K562 (cell line): Measurements from ENCODE around the gene TMEM39B. TPM values are rescaled to one million over a fixed set of nuclear protein-coding genes. Genes with fewer than 3 reads are reported as not detected.

Experiments used
- EP300 ChIP-seq: IDR thresholded peaks from 2 replicates; pipeline ENCODE4 v1.6.1; 2012; ENCODE audit warnings: low read length, improper control_type of control experiment
- EWSR1 ChIP-seq: fragments of 450-650 bp; IDR thresholded peaks from 2 replicates; pipeline ENCODE4 v1.6.1; 2018; ENCODE audit warnings: borderline replicate concordance, mild to moderate bottlenecking, low read depth, moderate library complexity; ENCODE audit not compliant: partially characterized antibody
- HDAC3 ChIP-seq: fragments of 450-650 bp; IDR thresholded peaks from 2 replicates; pipeline ENCODE4 v1.6.1; 2018; ENCODE audit warnings: borderline replicate concordance, mild to moderate bottlenecking, moderate library complexity; ENCODE audit not compliant: partially characterized antibody
- IRF2 ChIP-seq: sonication (generic); formaldehyde crosslinking; IDR thresholded peaks from 2 replicates; pipeline ENCODE4 v1.8.1; 2022; ENCODE audit warnings: mild to moderate bottlenecking, missing genetic modification reagents
- MCM2 ChIP-seq: fragments of 450-650 bp; IDR thresholded peaks from 2 replicates; pipeline ENCODE4 v1.6.1; 2017; ENCODE audit warnings: low read depth, mild to moderate bottlenecking
- MCM7 ChIP-seq, 2 experiments: fragments of 450-650 bp; IDR thresholded peaks; 2 replicates each; pipeline ENCODE4 v1.6.1; 2016 to 2018
- MGA ChIP-seq: fragments of 450-650 bp; IDR thresholded peaks from 2 replicates; pipeline ENCODE4 v1.6.1; 2016; ENCODE audit warnings: mild to moderate bottlenecking, moderate library complexity
- MTF1 ChIP-seq: fragments of 250-450 bp; sonication (Bioruptor Pico); IDR thresholded peaks from 2 replicates; pipeline ENCODE4 v1.9.0; 2021; ENCODE audit warnings: moderate library complexity, mild to moderate bottlenecking, inconsistent platforms, borderline replicate concordance
- NFXL1 ChIP-seq: fragments of 450-650 bp; formaldehyde crosslinking; IDR thresholded peaks from 2 replicates; pipeline ENCODE4 v1.4.0; 2021; ENCODE audit warnings: mild to moderate bottlenecking
- PHF20 ChIP-seq: fragments of 450-650 bp; IDR thresholded peaks from 2 replicates; pipeline ENCODE4 v1.6.1; 2018; ENCODE audit not compliant: partially characterized antibody
- PPARD ChIP-seq: fragments of 250-450 bp; sonication (Bioruptor Pico); IDR thresholded peaks from 2 replicates; pipeline ENCODE4 v1.8.0; 2022; ENCODE audit warnings: inconsistent platforms, mild to moderate bottlenecking, moderate library complexity
- PRMT5 ChIP-seq: sonication (generic); formaldehyde crosslinking; IDR thresholded peaks from 2 replicates; pipeline ENCODE4 v1.5.0; 2020; ENCODE audit warnings: missing genetic modification reagents
- TCF7L2 ChIP-seq: fragments of 150-350 bp; IDR thresholded peaks from 2 replicates; pipeline ENCODE4 v1.6.1; 2016; ENCODE audit warnings: low read depth, mild to moderate bottlenecking, low read length, moderate library complexity
- ZNF280B ChIP-seq: fragments of 250-450 bp; sonication (Bioruptor Pico); IDR thresholded peaks from 2 replicates; pipeline ENCODE4 v1.5.1; 2021; ENCODE audit warnings: mild to moderate bottlenecking
- polyA plus RNA-seq, 8 experiments: library from polyadenylated mRNA; depleted of rRNA in 4 of 8; stranded (reverse) in 5 of 8; unstranded in 3 of 8; fragments of >200 nt; fragmentation: Nextera tagmentation in 2 of 8; fragmentation: Illumina TruSeq in 1 of 8; extraction: Ambion mirVana in 2 of 8; extraction: Trizol in 1 of 8; gene quantifications; 2 replicates each; pipeline versions ENCODE4 v1.2.1 to v1.2.3, GENCODE V29; 2011 to 2014; ENCODE audit warnings: inconsistent platforms in 1 of 8, missing spikeins in 1 of 8
- total RNA-seq, 7 experiments: library from RNA; depleted of rRNA in 6 of 7; stranded (reverse); fragments of >200 nt in 6 of 7; fragmentation: Illumina TruSeq in 2 of 7; extraction: Trizol in 2 of 7; gene quantifications; 2 replicates each; pipeline versions ENCODE4 v1.2.1 to v1.2.3, GENCODE V29; 2011 to 2021; ENCODE audit warnings: low replicate concordance in 1 of 7

Gene TMEM39B
- total and polyA plus RNA-seq, 9 of the 15 experiments (the other 6 are each of a cell fraction or from before 2014, with no cell fraction given), result 0.92 to 28.5 (median 9.7) TPM

GRCh38 chr1:32107742-32108661 lies 35.3 kb downstream of the TMEM39B start, which contains the start of gene KPNA6 (continued):
- TF ChIP-seq ZNF280B (no peak), MTF1 (CRISPR knock-in tag) (no peak), EWSR1 (no peak), PRMT5 (CRISPR knock-in tag) (no peak), EP300 (peak; percentile 44; the same call in 1 of the 2 replicates), PPARD (CRISPR knock-in tag) (no peak), NFXL1 (CRISPR knock-in tag) (no peak), PHF20 (peak; percentile 74), MCM2 (no peak), HDAC3 (no peak), MCM7 (IDR thresholded peaks at IDR 0.05) (peak in 1 of 2 experiments; percentile 85; a peak in 1 of 4 replicates), TCF7L2 (0 out of 2 replicates have a peak, but pooled peaks have one; percentile 26), IRF2 (CRISPR knock-in tag) (no peak), MGA (peak; percentile 56; the same call in 1 of the 2 replicates)
